ENCODE data around the gene NCOA7.

The NCOA7 gene

GRCh38 chr6:125794342-125795137 lies 3.8 kb downstream of the NCOA7 start:
- no peaks in the 10 kb centered on the region for H3K36me3 ChIP-seq (ENCODE audit: insufficient read depth, insufficient read length, low read length)
- no peak overlapping the region for H3K4me3 ChIP-seq (ENCODE audit: insufficient read length, low read depth)
- no peaks in the 10 kb centered on the region for H3K9me3 ChIP-seq (ENCODE audit: insufficient read depth, low read length)
- no peak for TF ChIP-seq ZNF274 (IDR thresholded peaks at IDR 0.05; ENCODE audit: low read depth, low read length)
- no peak for TF ChIP-seq YY1 (IDR thresholded peaks at IDR 0.05; ENCODE audit: insufficient read depth, insufficient read length)
- no peak for TF ChIP-seq SUZ12 (IDR thresholded peaks at IDR 0.05; ENCODE audit: extremely low read depth, insufficient read depth, insufficient read length)
- no peak for DNase-seq (ENCODE audit: low read depth, low spot score)
- no peaks in the 10 kb centered on the region for H3K27me3 ChIP-seq (ENCODE audit: insufficient read depth, insufficient read length)
- H3K9ac ChIP-seq (ENCODE audit: insufficient read length, low read depth) = no peak overlapping the region
- H3K4me1 ChIP-seq (ENCODE audit: insufficient read depth, insufficient read length) = no peaks in the 10 kb centered on the region

- no peaks in the 10 kb centered on the region for H3K4me1 ChIP-seq (ENCODE audit: insufficient read depth, insufficient read length)
- H3K27me3 ChIP-seq (ENCODE audit: insufficient read depth, insufficient read length) = no peaks in the 10 kb centered on the region
- DNase-seq (ENCODE audit: low read depth, low spot score) = no peak
- no peak overlapping the region for H3K9ac ChIP-seq (ENCODE audit: insufficient read length, low read depth)
- no peak overlapping the region for H3K4me3 ChIP-seq (ENCODE audit: insufficient read length, low read depth)
- TF ChIP-seq ZNF274 (IDR thresholded peaks at IDR 0.05; ENCODE audit: low read depth, low read length) (no peak), SUZ12 (IDR thresholded peaks at IDR 0.05; ENCODE audit: extremely low read depth, insufficient read depth, insufficient read length) (no peak), YY1 (IDR thresholded peaks at IDR 0.05; ENCODE audit: insufficient read depth, insufficient read length) (no peak)
- H3K9me3 ChIP-seq (ENCODE audit: insufficient read depth, low read length) = no peaks in the 10 kb centered on the region
- no peaks in the 10 kb centered on the region for H3K36me3 ChIP-seq (ENCODE audit: insufficient read depth, insufficient read length, low read length)
Measured at GRCh38 chr6:125795301-125795700, 4.5 kb downstream of the NCOA7 start.

DNA sequence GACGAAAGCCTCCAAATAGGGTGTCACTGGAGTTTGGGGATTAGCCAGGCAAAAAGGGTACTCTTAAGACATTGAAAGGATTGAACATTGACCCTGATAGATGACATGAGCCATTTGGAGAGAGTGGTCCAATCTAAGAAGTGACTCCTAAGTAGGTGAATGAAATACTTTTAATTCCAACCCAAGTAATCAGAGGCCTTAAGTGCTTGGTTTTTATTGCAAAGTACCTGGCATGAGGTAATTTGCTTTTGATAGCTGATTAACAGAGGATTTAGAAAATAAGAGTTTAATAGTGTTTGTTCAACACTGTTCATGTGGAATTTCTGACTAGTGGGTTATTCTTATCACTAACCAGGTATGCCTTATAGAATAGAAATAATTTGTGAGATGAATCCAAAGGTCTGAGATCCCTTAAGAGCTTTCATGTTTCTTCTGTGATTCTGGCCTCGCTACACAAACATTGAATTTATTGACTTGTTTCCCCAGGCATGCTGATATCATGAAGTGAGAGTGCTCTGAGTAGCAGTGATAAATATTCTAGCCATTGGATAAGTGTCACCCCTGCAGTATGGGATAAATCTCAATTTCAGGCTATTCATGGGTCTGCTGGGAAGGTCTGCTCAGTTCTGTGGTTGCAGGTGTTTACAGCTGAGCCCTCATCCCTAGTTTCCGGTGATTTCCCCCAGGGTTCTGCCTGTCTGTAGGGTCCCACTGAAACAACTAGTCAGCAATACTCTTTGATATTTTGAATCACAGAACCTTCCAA lies 6.5 kb downstream of the NCOA7 start:
- Histone ChIP-seq H3K4me1 (ENCODE audit: insufficient read depth, insufficient read length) (no peaks in the 10 kb centered on the region), H3K36me3 (ENCODE audit: insufficient read depth, insufficient read length, low read length) (no peaks in the 10 kb centered on the region), H3K27me3 (ENCODE audit: insufficient read depth, insufficient read length) (no peaks in the 10 kb centered on the region), H3K9me3 (ENCODE audit: insufficient read depth, low read length) (no peaks in the 10 kb centered on the region), H3K4me3 (ENCODE audit: insufficient read length, low read depth) (no peak overlapping the region), H3K9ac (ENCODE audit: insufficient read length, low read depth) (no peak overlapping the region)
- no peak for TF ChIP-seq ZNF274 (IDR thresholded peaks at IDR 0.05; ENCODE audit: low read depth, low read length)
- DNase-seq (ENCODE audit: low read depth, low spot score) = no peak

GRCh38 chr6:125797886-125798444 lies 7.2 kb downstream of the NCOA7 start:
- H3K4me3 ChIP-seq (ENCODE audit: insufficient read length, low read depth) = no peak overlapping the region
- no peak overlapping the region for H3K9ac ChIP-seq (ENCODE audit: insufficient read length, low read depth)
- H3K9me3 ChIP-seq (ENCODE audit: insufficient read depth, low read length) = no peaks in the 10 kb centered on the region
- no peaks in the 10 kb centered on the region for H3K4me1 ChIP-seq (ENCODE audit: insufficient read depth, insufficient read length)
- no peak for TF ChIP-seq YY1 (IDR thresholded peaks at IDR 0.05; ENCODE audit: insufficient read depth, insufficient read length)
- no peak for TF ChIP-seq ZNF274 (IDR thresholded peaks at IDR 0.05; ENCODE audit: low read depth, low read length)
- H3K36me3 ChIP-seq (ENCODE audit: insufficient read depth, insufficient read length, low read length) = no peaks in the 10 kb centered on the region
- no peak for DNase-seq (ENCODE audit: low read depth, low spot score)
- H3K27me3 ChIP-seq (ENCODE audit: insufficient read depth, insufficient read length) = no peaks in the 10 kb centered on the region

- DNase-seq (ENCODE audit: low read depth, low spot score) = no peak
- Histone ChIP-seq H3K27me3 (ENCODE audit: insufficient read depth, insufficient read length) (no peaks in the 10 kb centered on the region), H3K4me1 (ENCODE audit: insufficient read depth, insufficient read length) (no peaks in the 10 kb centered on the region), H3K9me3 (ENCODE audit: insufficient read depth, low read length) (no peaks in the 10 kb centered on the region), H3K36me3 (ENCODE audit: insufficient read depth, insufficient read length, low read length) (no peaks in the 10 kb centered on the region), H3K9ac (ENCODE audit: insufficient read length, low read depth) (no peak overlapping the region), H3K4me3 (ENCODE audit: insufficient read length, low read depth) (no peak overlapping the region)
- TF ChIP-seq YY1 (IDR thresholded peaks at IDR 0.05; ENCODE audit: insufficient read depth, insufficient read length) (no peak), SUZ12 (IDR thresholded peaks at IDR 0.05; ENCODE audit: extremely low read depth, insufficient read depth, insufficient read length) (no peak), ZNF274 (IDR thresholded peaks at IDR 0.05; ENCODE audit: low read depth, low read length) (no peak)
Measured at GRCh38 chr6:125798734-125799508, 8.2 kb downstream of the NCOA7 start.

DNA sequence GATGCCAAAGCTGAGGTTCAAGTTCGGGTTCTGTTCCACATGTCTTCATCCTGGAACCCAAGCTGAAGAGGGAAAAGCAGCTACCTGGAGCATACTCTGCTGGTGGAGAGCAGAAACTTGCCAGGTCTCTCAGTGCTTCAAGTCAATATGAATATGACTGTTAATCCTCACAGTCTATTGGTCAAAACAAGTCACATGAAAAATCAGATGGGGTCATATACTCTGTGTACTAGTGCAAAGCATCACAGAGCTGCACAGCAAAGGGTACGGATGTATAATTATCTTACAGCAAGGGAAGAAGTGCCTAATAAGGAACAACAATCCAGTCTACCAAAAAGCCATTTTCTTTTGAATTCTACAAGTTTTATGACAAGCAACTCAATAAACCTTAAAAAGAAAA lies 11.6 kb downstream of the NCOA7 start:
- Histone ChIP-seq H3K36me3 (ENCODE audit: insufficient read depth, insufficient read length, low read length) (no peaks in the 10 kb centered on the region), H3K9me3 (ENCODE audit: insufficient read depth, low read length) (no peaks in the 10 kb centered on the region), H3K4me1 (ENCODE audit: insufficient read depth, insufficient read length) (no peaks in the 10 kb centered on the region), H3K4me3 (ENCODE audit: insufficient read length, low read depth) (no peak overlapping the region), H3K9ac (ENCODE audit: insufficient read length, low read depth) (no peak overlapping the region), H3K27me3 (ENCODE audit: insufficient read depth, insufficient read length) (no peaks in the 10 kb centered on the region)
- no peak for TF ChIP-seq SUZ12 (IDR thresholded peaks at IDR 0.05; ENCODE audit: extremely low read depth, insufficient read depth, insufficient read length)
- no peak for TF ChIP-seq YY1 (IDR thresholded peaks at IDR 0.05; ENCODE audit: insufficient read depth, insufficient read length)
- TF ChIP-seq ZNF274 (IDR thresholded peaks at IDR 0.05; ENCODE audit: low read depth, low read length) = no peak
- no peak for DNase-seq (ENCODE audit: low read depth, low spot score)
